HL-60/S4 (cell line): ENCODE data around the gene KCNK10.

Source experiments
- in situ Hi-C: fragments of 300-500 bp; cut with MboI; formaldehyde crosslinking; loops from 2 replicates; pipeline ENCODE4 v1.14.3; 2022; ENCODE audit warnings: low sequenced_read_pairs

Gene KCNK10

GRCh38 chr14:88229428-88229827 lies 93.6 kb downstream of the KCNK10 start:
- in situ Hi-C loops: no loop called here

- in situ Hi-C loops: no loop called here
Measured at GRCh38 chr14:88228522-88229236, 94.4 kb downstream of the KCNK10 start.

GRCh38 chr14:88227693-88228092 lies 95.4 kb downstream of the KCNK10 start:
- in situ Hi-C loops: no loop called here

GRCh38 chr14:88225721-88226120 lies 97.3 kb downstream of the KCNK10 start:
- in situ Hi-C loops: no loop called here

GRCh38 chr14:88218119-88218915 lies 104.8 kb downstream of the KCNK10 start:
- in situ Hi-C loops: no loop called here

GRCh38 chr14:88212691-88213090 lies 110.4 kb downstream of the KCNK10 start:
- in situ Hi-C loops: no loop called here

GRCh38 chr14:88210426-88210825 lies 112.6 kb downstream of the KCNK10 start:
- in situ Hi-C loops: no loop called here

- in situ Hi-C loops: no loop called here
Measured at GRCh38 chr14:88209273-88209672, 113.8 kb downstream of the KCNK10 start.

GRCh38 chr14:88208858-88209257 lies 114.2 kb downstream of the KCNK10 start:
- in situ Hi-C loops: no loop called here

- in situ Hi-C loops: no loop called here
Measured at GRCh38 chr14:88204221-88204620, 118.8 kb downstream of the KCNK10 start.

GRCh38 chr14:88203291-88203690 lies 119.8 kb downstream of the KCNK10 start:
- in situ Hi-C loops: no loop called here

GRCh38 chr14:88202286-88202685 lies 120.8 kb downstream of the KCNK10 start:
- in situ Hi-C loops: no loop called here

- in situ Hi-C loops: no loop called here
Measured at GRCh38 chr14:88201851-88202250, 121.2 kb downstream of the KCNK10 start.

- in situ Hi-C loops: no loop called here
Measured at GRCh38 chr14:88199882-88200281, 123.2 kb downstream of the KCNK10 start.

- in situ Hi-C loops: no loop called here
Measured at GRCh38 chr14:88198446-88198845, 124.6 kb downstream of the KCNK10 start.

- in situ Hi-C loops: no loop called here
Measured at GRCh38 chr14:88196925-88197324, 126.1 kb downstream of the KCNK10 start.

- in situ Hi-C loops: no loop called here
Measured at GRCh38 chr14:88196116-88196890, 126.8 kb downstream of the KCNK10 start.

- in situ Hi-C loops: no loop called here
Measured at GRCh38 chr14:88195676-88196075, 127.4 kb downstream of the KCNK10 start.

- in situ Hi-C loops: no loop called here
Measured at GRCh38 chr14:88194531-88194930, 128.5 kb downstream of the KCNK10 start.

- in situ Hi-C loops: no loop called here
Measured at GRCh38 chr14:88191605-88192004, 131.5 kb downstream of the KCNK10 start.

- in situ Hi-C loops: no loop called here
Measured at GRCh38 chr14:88189417-88190191, 133.5 kb downstream of the KCNK10 start.
